Measurements from ENCODE around the gene CCDC9. TPM values are rescaled to one million over a fixed set of nuclear protein-coding genes. Genes with fewer than 3 reads are reported as not detected.

Gene CCDC9
- total RNA-seq, 1 donor from 2014 or later: 26.1 TPM

- no peak overlapping the region for H3K27ac Mint-ChIP-seq (ENCODE audit: unreplicated experiment)
- H3K36me3 Mint-ChIP-seq (ENCODE audit: low read depth): peaks cover 13% of the 10 kb centered on the region
- H3K4me3 Mint-ChIP-seq: peak overlapping the region; percentile 47
- peaks cover 5% of the 10 kb centered on the region for H3K27me3 Mint-ChIP-seq (ENCODE audit: low read depth)
- H3K9me3 Mint-ChIP-seq: no peaks in the 10 kb centered on the region
- no peak for TF ChIP-seq CTCF (conservative IDR thresholded peaks at IDR 0.05)
- H3K4me1 Mint-ChIP-seq: peaks cover 25% of the 10 kb centered on the region
- no peak for DNase-seq (ENCODE audit: low read depth, low spot score)
These were observed 14.1 kb downstream of the CCDC9 start for GRCh38 chr19:47270408-47270807.

DNA sequence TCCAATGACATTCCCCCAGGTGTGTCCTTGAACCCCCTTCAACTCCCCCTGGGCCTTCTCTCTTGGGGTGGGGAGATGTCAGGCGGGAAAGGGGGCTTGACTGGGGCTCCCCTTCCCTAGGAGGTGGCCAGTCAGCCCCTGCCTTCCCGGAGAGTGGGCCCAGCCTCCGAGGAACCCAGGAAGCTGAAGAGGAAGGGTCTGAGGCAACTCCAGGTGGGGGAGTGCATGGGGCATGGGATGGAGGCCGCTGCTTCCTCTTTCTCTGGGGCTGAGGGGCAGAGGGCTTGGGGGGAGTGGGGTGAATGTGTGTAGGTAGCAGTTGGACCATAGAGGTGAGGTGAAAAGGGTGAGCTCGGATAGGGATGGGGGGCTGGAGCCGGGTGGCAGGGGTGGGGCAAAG is 15.6 kb downstream of the CCDC9 start:
- Mint-ChIP-seq H3K27me3 (ENCODE audit: low read depth) (peaks cover 14% of the 10 kb centered on the region), H3K4me1 (peaks cover 34% of the 10 kb centered on the region), H3K4me3 (peak overlapping the region; percentile 93), H3K27ac (ENCODE audit: unreplicated experiment) (peak overlapping the region; percentile 92), H3K36me3 (ENCODE audit: low read depth) (peaks cover 6% of the 10 kb centered on the region), H3K9me3 (no peaks in the 10 kb centered on the region)
- TF ChIP-seq CTCF (conservative IDR thresholded peaks at IDR 0.05): no peak
- no peak for DNase-seq (ENCODE audit: low read depth, low spot score)

DNA sequence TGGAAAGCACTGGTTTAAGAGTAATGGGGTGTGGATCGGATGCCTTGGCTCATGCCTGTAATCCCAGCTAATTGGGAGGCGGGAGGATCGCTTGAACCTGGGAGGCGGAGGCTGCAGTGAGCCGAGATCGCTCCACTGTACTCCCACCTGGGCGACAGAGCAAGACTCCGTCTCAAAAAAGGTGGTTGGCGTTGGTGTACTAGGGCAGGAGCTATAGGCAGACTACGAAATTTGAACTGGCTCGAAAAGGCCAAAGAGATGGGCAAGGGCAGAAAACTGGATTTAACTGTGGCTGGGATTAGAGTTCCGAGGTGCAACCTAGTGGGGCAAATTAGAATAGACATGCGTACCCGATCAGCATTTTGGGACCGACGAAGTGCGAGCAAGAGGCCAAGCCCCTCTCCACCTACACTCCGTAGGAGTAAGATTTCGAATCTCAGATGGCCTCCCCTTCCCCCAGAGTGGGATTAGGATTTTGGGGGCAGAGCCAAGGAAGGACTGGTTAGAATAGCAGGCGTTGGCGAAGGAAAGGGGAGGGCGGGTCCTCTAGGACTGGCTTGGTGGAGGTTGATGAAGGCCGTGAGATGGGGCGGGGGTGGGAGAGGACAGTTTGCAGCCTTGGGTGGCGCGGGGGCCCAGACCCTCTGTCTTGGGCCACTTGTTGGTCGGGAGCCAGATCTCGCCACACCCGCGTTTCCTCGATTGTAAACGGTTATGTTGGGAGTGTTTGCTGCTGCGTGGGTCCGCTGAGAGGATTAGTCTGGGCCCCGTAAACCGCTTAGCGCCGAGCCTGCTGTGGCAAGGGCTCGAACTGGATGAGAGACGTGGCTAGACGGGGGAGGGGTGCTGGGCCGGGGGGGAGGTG is 16.4 kb downstream of the CCDC9 start:
- Mint-ChIP-seq H3K27ac (ENCODE audit: unreplicated experiment) (peak overlapping the region; percentile 92), H3K4me1 (peaks cover 35% of the 10 kb centered on the region), H3K9me3 (no peaks in the 10 kb centered on the region), H3K27me3 (ENCODE audit: low read depth) (peaks cover 14% of the 10 kb centered on the region), H3K36me3 (ENCODE audit: low read depth) (peaks cover 5% of the 10 kb centered on the region), H3K4me3 (peak overlapping the region; percentile 93)
- no peak for DNase-seq (ENCODE audit: low read depth, low spot score)
- no peak for TF ChIP-seq CTCF (conservative IDR thresholded peaks at IDR 0.05)

DNA sequence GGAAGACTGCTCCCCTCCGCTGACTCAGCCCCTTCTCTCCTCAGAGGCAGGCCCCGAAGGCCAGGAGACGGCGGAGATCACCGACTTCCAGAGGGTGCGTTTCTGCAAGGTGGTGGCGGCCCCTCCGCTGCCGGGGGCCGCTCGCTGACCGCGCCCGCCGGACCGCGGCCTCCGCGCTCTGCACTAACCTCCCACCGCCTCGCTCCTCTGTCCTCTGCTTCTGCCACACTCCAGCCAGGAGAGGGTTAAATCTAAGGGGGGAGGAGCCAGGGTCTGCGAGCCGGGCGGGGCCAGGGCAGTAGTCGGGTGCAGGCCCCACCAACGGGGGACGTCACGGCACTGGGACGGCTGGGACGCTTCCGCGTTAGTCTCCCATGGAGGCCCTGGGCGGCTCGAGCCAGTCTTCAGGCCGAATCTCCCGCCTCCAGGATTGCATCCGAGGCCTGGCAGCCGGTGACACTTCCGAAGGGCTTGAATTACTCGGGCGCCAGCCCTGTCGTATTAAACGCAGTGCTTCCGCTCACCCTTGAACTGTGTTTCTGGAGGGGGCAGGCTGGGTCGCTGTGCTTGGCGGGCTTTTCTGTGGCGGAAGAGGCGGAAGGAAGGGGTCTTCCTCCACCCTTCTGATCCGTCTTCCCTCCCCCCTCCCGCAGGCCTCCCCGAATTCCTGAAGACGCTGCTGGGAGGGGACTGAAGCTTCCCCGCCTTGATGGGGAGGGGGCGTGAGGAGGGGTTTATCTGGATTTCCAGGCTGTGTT is 17.2 kb downstream of the CCDC9 start:
- no peaks in the 10 kb centered on the region for H3K9me3 Mint-ChIP-seq
- no peak for TF ChIP-seq CTCF (conservative IDR thresholded peaks at IDR 0.05)
- peak overlapping the region; percentile 99 for H3K27ac Mint-ChIP-seq (ENCODE audit: unreplicated experiment)
- peak; percentile 84 for DNase-seq (ENCODE audit: low read depth, low spot score)
- H3K4me3 Mint-ChIP-seq: peak overlapping the region; percentile 93
- H3K27me3 Mint-ChIP-seq (ENCODE audit: low read depth): peaks cover 14% of the 10 kb centered on the region
- H3K4me1 Mint-ChIP-seq: peaks cover 39% of the 10 kb centered on the region
- peaks cover 3% of the 10 kb centered on the region for H3K36me3 Mint-ChIP-seq (ENCODE audit: low read depth)

GRCh38 chr19:47274071-47274890 is 18.0 kb downstream of the CCDC9 start, which contains the start of gene INAFM1:
INAFM1 (plus strand) TSS chr19:47274885; CDS start chr19:47274920, 35 bp downstream.
- peaks cover 3% of the 10 kb centered on the region for H3K36me3 Mint-ChIP-seq (ENCODE audit: low read depth)
- peak; percentile 99 for DNase-seq (ENCODE audit: low read depth, low spot score)
- peak within 1 kb of the TSS; percentile 93 for H3K4me3 Mint-ChIP-seq
- no peak for TF ChIP-seq CTCF (conservative IDR thresholded peaks at IDR 0.05)
- peaks cover 39% of the 10 kb centered on the region for H3K4me1 Mint-ChIP-seq
- H3K27ac Mint-ChIP-seq (ENCODE audit: unreplicated experiment): peak within 1 kb of the TSS; percentile 99
- H3K27me3 Mint-ChIP-seq (ENCODE audit: low read depth): peaks cover 14% of the 10 kb centered on the region
- no peaks in the 10 kb centered on the region for H3K9me3 Mint-ChIP-seq

Measured in neural crest cell (in vitro differentiated cells).